Stomach (tissue), 9 donors: ENCODE measurements around the gene MOK. TPM values are rescaled to one million over a fixed set of nuclear protein-coding genes. Genes with fewer than 3 reads are reported as not detected.

Source experiments
- DNase-seq, 2 donors: peaks; one replicate each; pipeline versions ENCODE4 v3.0.0 to v3.0.0-alpha.2; 2013 to 2019
- H3K27ac ChIP-seq, 5 donors: fragments of 200-600 bp in 4 of 5; sonication (generic) in 4 of 5; one replicate each; pipeline ENCODE4 v1.5.1; 2013 to 2019; ENCODE audit warnings: mild to moderate bottlenecking in 1 of 5, moderate library complexity in 1 of 5
- H3K27me3 ChIP-seq, 3 donors: fragments of 200-600 bp; sonication (generic); one replicate each; pipeline ENCODE4 v1.5.1; 2017 to 2019; ENCODE audit warnings: mixed run types in 1 of 3
- H3K36me3 ChIP-seq, 4 donors: fragments of 200-600 bp; sonication (generic); 1 replicate in 3 of 4; 2 replicates in 1 of 4; pipeline ENCODE4 v1.5.1; 2016 to 2019
- H3K4me1 ChIP-seq, 4 donors: fragments of 200-600 bp; sonication (generic); one replicate each; pipeline ENCODE4 v1.5.1; 2016 to 2019
- H3K4me3 ChIP-seq, 4 donors: fragments of 200-600 bp; sonication (generic) in 3 of 4; one replicate each; pipeline ENCODE4 v1.5.1; 2016 to 2019; ENCODE audit warnings: mild to moderate bottlenecking in 1 of 4
- H3K9me3 ChIP-seq, 4 donors: fragments of 200-600 bp; sonication (generic); one replicate each; pipeline ENCODE4 v1.5.1; 2016 to 2019
- CTCF ChIP-seq, 7 experiments: fragments of 450-650 bp in 4 of 7; fragments of 200-600 bp in 3 of 7; sonication (generic) in 3 of 7; IDR thresholded peaks; one replicate each; pipeline ENCODE4 v1.5.1; 2016 to 2019; ENCODE audit warnings: antibody characterized with exemption in 7 of 7, control low read depth in 2 of 7, mild to moderate bottlenecking in 1 of 7
- EP300 ChIP-seq: sonication (generic); formaldehyde crosslinking; IDR thresholded peaks from one replicate; pipeline ENCODE4 v1.6.1; 2017; ENCODE audit warnings: antibody characterized with exemption
- POLR2A ChIP-seq, 4 donors: fragments of 450-650 bp; IDR thresholded peaks; one replicate each; pipeline ENCODE4 v1.6.1; 2016; ENCODE audit warnings: antibody characterized with exemption in 4 of 4, control low read depth in 2 of 4, mild to moderate bottlenecking in 1 of 4, moderate library complexity in 1 of 4
- POLR2AphosphoS5 ChIP-seq, 3 donors: sonication (generic); formaldehyde crosslinking; IDR thresholded peaks; one replicate each; pipeline ENCODE4 v1.6.1; 2016; ENCODE audit warnings: antibody characterized with exemption in 3 of 3
- WGBS, 5 donors: extraction: QIAGEN DNeasy Blood & Tissue Kit in 3 of 5; methylation state at CpG; one replicate each; pipeline versions ENCODE4 v1.1.5 to v1.1.7; 2013 to 2018; 5-methylcytosine and 5-hydroxymethylcytosine counted together
- intact Hi-C: fragments of 100-400 bp; cut with DNase I; formaldehyde crosslinking; loops from one replicate; pipeline ENCODE4 v1.15.1; 2023; ENCODE audit warnings: low total_unique reads
- polyA plus RNA-seq, 3 donors: library from polyadenylated mRNA; stranded (reverse); fragments of 200-250 nt; gene quantifications; one replicate each; pipeline ENCODE4 v1.2.3, GENCODE V29; 2013
- total RNA-seq, 5 donors: library from RNA; depleted of rRNA; stranded (reverse); fragments of >200 nt; gene quantifications; one replicate each; pipeline versions ENCODE4 v1.1.0 to v1.2.3, GENCODE V29; 2014 to 2016
- donor health status: healthy with polysubstance abuse.
- donor health status: Bipolar disorder and iron deficiency.
- donor health status: healthy.

The MOK gene
- total and polyA plus RNA-seq, 8 donors: 4.2 to 46.9 (median 12.6) TPM

- no peak for TF ChIP-seq POLR2A (IDR thresholded peaks at IDR 0.05)
- no peaks in the 10 kb centered on the region for H3K9me3 ChIP-seq
- H3K27ac ChIP-seq: no peak overlapping the region
- no peak overlapping the region for H3K4me3 ChIP-seq
- H3K27me3 ChIP-seq: no peaks in the 10 kb centered on the region
- 74 to 86% (median 82%) methylated on average over 9 of the region's 9 CpGs for WGBS, 5 donors
- H3K4me1 ChIP-seq: peaks cover 0 to 8% (median 2%) of the 10 kb centered on the region in 4 donors
- DNase-seq: no peak
- intact Hi-C loops: no loop called here
- peaks cover 9 to 89% (median 83%) of the 10 kb centered on the region in 4 donors for H3K36me3 ChIP-seq
These were observed 103.6 kb downstream of the MOK start for GRCh38 chr14:102201353-102201738.

- 69 to 83% (median 76%) methylated on average over 9 of the region's 9 CpGs for WGBS, 5 donors
- Histone ChIP-seq H3K4me1 (peaks cover 0 to 12% (median 6%) of the 10 kb centered on the region in 4 donors), H3K4me3 (no peak overlapping the region), H3K27ac (no peak overlapping the region), H3K9me3 (no peaks in the 10 kb centered on the region), H3K36me3 (peaks cover 9 to 89% (median 81%) of the 10 kb centered on the region in 4 donors), H3K27me3 (no peaks in the 10 kb centered on the region)
- no peak for DNase-seq
- intact Hi-C loops: no loop called here
- TF ChIP-seq POLR2A (IDR thresholded peaks at IDR 0.05) (no peak), EP300 (no peak), POLR2AphosphoS5 (IDR thresholded peaks at IDR 0.05) (no peak), CTCF (IDR thresholded peaks at IDR 0.05) (no peak)
These were observed 104.1 kb downstream of the MOK start for GRCh38 chr14:102200690-102201352.

- no peak overlapping the region for H3K4me3 ChIP-seq
- intact Hi-C loops: no loop called here
- no peak for DNase-seq
- no peaks in the 10 kb centered on the region for H3K9me3 ChIP-seq
- peaks cover 9 to 67% (median 57%) of the 10 kb centered on the region in 4 donors for H3K36me3 ChIP-seq
- peaks cover 0 to 30% (median 13%) of the 10 kb centered on the region in 4 donors for H3K4me1 ChIP-seq
- no peaks in the 10 kb centered on the region for H3K27me3 ChIP-seq
- TF ChIP-seq POLR2AphosphoS5 (IDR thresholded peaks at IDR 0.05) (no peak), CTCF (IDR thresholded peaks at IDR 0.05) (no peak), POLR2A (IDR thresholded peaks at IDR 0.05) (no peak), EP300 (no peak)
- H3K27ac ChIP-seq: no peak overlapping the region
- 70 to 93% (median 81%) methylated on average over 5 of the region's 5 CpGs for WGBS, 5 donors
These were observed 107.6 kb downstream of the MOK start for GRCh38 chr14:102197317-102197853.

GRCh38 chr14:102196902-102197230 is 108.1 kb downstream of the MOK start:
- no peak for TF ChIP-seq POLR2AphosphoS5 (IDR thresholded peaks at IDR 0.05)
- TF ChIP-seq EP300: no peak
- TF ChIP-seq CTCF (IDR thresholded peaks at IDR 0.05): no peak
- TF ChIP-seq POLR2A (IDR thresholded peaks at IDR 0.05): no peak
- Histone ChIP-seq H3K4me1 (peaks cover 0 to 29% (median 13%) of the 10 kb centered on the region in 4 donors), H3K9me3 (no peaks in the 10 kb centered on the region), H3K27ac (no peak overlapping the region), H3K4me3 (no peak overlapping the region), H3K27me3 (no peaks in the 10 kb centered on the region), H3K36me3 (peaks cover 9 to 67% (median 54%) of the 10 kb centered on the region in 4 donors)
- DNase-seq: no peak
- 72 to 97% (median 78%) methylated on average over 4 of the region's 4 CpGs for WGBS, 5 donors
- intact Hi-C loops: no loop called here
